ENCODE results near the gene RIPPLY2. TPM values are rescaled to one million over a fixed set of nuclear protein-coding genes. Genes with fewer than 3 reads are reported as not detected.

RIPPLY2 gene
- total RNA-seq, 1 experiment from 2014 or later = 0.31 TPM

DNA sequence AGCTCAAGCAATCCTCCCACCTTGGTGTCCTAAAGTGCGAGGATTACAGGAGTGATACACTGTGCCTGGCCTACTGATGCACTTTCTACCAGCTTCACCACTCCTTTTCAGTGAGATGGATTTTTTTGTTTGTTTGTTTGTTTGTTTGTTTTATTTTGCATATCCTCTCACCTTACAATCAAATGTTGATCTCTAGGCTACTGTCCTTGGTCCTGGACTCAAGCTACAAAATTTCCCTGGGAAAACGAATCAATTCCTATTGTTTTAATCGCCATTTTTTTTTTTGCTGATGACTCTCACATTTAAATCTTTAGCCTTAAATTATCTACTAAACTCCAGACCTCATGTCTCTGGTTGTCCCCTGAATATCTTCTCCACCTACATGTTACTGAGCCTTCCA lies 3.5 kb upstream of the RIPPLY2 start:
- H3K9me3 Mint-ChIP-seq (ENCODE audit: low read depth, unreplicated experiment) = no peaks in the 10 kb centered on the region
- BruUV-seq (replicated peaks) = no TSS peak
- DNase-seq = no peak
- peaks cover 10% of the 10 kb centered on the region for H3K36me3 Mint-ChIP-seq (ENCODE audit: insufficient read depth, unreplicated experiment)
- intact Hi-C loops (cut with micrococcal nuclease; ENCODE audit: unreplicated experiment) = no loop called here
- CTCF ChIA-PET = no interaction called here
- no peak overlapping the region for H3K4me3 Mint-ChIP-seq (ENCODE audit: low read depth, unreplicated experiment)
- no peak overlapping the region for H3K27ac Mint-ChIP-seq (ENCODE audit: unreplicated experiment)
- peaks cover 9% of the 10 kb centered on the region for H3K4me1 Mint-ChIP-seq (ENCODE audit: low read depth, unreplicated experiment)
- H3K27me3 Mint-ChIP-seq (ENCODE audit: unreplicated experiment) = peaks cover 39% of the 10 kb centered on the region
- TF ChIP-seq, protein P1, sequence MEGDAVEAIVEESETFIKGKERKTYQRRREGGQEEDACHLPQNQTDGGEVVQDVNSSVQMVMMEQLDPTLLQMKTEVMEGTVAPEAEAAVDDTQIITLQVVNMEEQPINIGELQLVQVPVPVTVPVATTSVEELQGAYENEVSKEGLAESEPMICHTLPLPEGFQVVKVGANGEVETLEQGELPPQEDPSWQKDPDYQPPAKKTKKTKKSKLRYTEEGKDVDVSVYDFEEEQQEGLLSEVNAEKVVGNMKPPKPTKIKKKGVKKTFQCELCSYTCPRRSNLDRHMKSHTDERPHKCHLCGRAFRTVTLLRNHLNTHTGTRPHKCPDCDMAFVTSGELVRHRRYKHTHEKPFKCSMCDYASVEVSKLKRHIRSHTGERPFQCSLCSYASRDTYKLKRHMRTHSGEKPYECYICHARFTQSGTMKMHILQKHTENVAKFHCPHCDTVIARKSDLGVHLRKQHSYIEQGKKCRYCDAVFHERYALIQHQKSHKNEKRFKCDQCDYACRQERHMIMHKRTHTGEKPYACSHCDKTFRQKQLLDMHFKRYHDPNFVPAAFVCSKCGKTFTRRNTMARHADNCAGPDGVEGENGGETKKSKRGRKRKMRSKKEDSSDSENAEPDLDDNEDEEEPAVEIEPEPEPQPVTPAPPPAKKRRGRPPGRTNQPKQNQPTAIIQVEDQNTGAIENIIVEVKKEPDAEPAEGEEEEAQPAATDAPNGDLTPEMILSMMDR (IDR thresholded peaks at IDR 0.05; ENCODE audit: unreplicated experiment) = no peak

DNA sequence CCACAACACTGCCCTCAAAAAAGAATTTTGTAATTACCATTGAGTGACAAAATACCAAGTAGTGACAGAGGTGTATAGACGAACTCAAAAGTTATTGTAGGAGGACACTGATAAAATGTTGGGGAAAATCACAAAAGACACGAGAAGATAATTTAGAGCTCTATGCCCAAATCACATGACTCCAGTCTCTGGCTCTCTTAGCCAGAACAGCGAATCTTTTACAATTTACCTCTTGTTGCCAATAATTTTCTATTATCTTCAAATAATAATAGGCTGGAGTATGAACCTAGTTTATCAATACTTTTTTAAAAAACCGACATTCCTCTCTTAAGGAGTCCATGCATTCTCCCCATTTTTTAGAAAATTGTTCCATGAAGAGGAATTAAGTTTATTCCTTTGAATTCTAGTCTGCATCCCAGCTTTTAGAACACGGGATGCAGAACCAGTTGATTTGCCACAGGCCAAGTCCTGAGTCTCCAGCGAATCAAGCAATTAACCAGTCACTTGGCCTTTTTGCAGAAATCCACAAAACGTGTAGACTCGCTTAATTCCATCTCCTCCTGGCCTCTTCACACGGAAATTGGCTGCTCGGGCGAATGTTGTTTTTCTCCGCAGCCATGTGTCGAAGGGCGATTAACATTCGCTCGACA lies 507 bp upstream of the RIPPLY2 start:
- Mint-ChIP-seq H3K27me3 (ENCODE audit: unreplicated experiment) (peaks cover 52% of the 10 kb centered on the region), H3K9me3 (ENCODE audit: low read depth, unreplicated experiment) (no peaks in the 10 kb centered on the region), H3K36me3 (ENCODE audit: insufficient read depth, unreplicated experiment) (peaks cover 10% of the 10 kb centered on the region), H3K4me3 (ENCODE audit: low read depth, unreplicated experiment) (peak overlapping the region; percentile 82), H3K4me1 (ENCODE audit: low read depth, unreplicated experiment) (peaks cover 9% of the 10 kb centered on the region), H3K27ac (ENCODE audit: unreplicated experiment) (no peak overlapping the region)
- CTCF ChIA-PET = no interaction called here
- TF ChIP-seq, protein P1 (IDR thresholded peaks at IDR 0.05; ENCODE audit: unreplicated experiment) = no peak
- intact Hi-C loops (cut with micrococcal nuclease; ENCODE audit: unreplicated experiment) = no loop called here
- BruUV-seq (replicated peaks) = no TSS peak
- no peak for DNase-seq

DNA sequence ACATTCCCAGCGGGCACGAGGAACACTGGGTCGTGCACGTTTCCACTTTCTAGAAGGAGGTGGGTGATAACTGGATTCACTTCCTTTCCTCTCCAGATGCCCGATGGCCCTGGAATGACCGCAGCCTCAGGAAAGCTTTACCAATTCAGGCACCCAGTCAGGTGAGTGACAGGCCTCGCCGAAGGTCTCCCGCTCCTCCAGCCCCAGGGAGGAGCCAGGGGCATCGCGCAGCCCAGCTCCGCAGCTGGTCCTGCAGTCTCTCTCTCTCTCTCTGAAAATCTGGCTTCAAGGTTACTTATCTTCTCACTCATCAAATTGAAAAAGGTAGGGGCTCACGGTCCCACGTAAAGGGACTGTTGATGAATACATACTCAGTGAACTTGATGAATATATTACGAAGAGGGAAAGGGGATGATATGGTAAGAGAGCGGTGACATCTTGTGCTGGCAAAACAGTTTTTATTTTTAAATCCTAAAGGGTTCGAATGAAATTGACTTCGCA lies 891 bp downstream of the RIPPLY2 start:
- CTCF ChIA-PET = no interaction called here
- H3K4me1 Mint-ChIP-seq (ENCODE audit: low read depth, unreplicated experiment) = peaks cover 9% of the 10 kb centered on the region
- peak overlapping the region; percentile 82 for H3K4me3 Mint-ChIP-seq (ENCODE audit: low read depth, unreplicated experiment)
- no TSS peak for BruUV-seq (replicated peaks)
- peaks cover 45% of the 10 kb centered on the region for H3K27me3 Mint-ChIP-seq (ENCODE audit: unreplicated experiment)
- intact Hi-C loops (cut with micrococcal nuclease; ENCODE audit: unreplicated experiment) = no loop called here
- H3K36me3 Mint-ChIP-seq (ENCODE audit: insufficient read depth, unreplicated experiment) = peaks cover 10% of the 10 kb centered on the region
- TF ChIP-seq, protein P1 (IDR thresholded peaks at IDR 0.05; ENCODE audit: unreplicated experiment) = no peak
- DNase-seq = no peak
- no peak overlapping the region for H3K27ac Mint-ChIP-seq (ENCODE audit: unreplicated experiment)
- H3K9me3 Mint-ChIP-seq (ENCODE audit: low read depth, unreplicated experiment) = no peaks in the 10 kb centered on the region

DNA sequence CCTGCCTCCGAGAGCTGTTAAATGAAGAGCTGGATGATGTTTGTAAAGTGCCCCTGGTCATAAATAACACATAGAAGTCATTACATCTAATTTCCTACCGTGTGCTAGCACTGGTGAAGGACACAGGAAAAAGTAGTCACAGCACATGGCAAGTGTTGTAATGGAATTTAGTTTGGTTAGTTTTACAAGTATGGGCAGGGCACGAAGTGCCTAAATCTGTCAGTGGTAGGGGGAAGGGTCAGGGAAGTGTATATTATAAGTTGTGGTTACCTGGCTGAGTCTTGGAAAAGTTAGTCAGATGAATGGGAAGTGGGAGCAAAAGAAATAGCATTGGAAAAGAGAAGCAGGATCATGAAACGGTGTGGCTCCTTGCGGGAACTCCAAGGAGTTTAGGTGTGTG lies 1.6 kb downstream of the RIPPLY2 start:
- H3K4me1 Mint-ChIP-seq (ENCODE audit: low read depth, unreplicated experiment) = peaks cover 9% of the 10 kb centered on the region
- intact Hi-C loops (cut with micrococcal nuclease; ENCODE audit: unreplicated experiment) = no loop called here
- TF ChIP-seq, protein P1 (IDR thresholded peaks at IDR 0.05; ENCODE audit: unreplicated experiment) = no peak
- peaks cover 15% of the 10 kb centered on the region for H3K36me3 Mint-ChIP-seq (ENCODE audit: insufficient read depth, unreplicated experiment)
- no TSS peak for BruUV-seq (replicated peaks)
- CTCF ChIA-PET = no interaction called here
- H3K27me3 Mint-ChIP-seq (ENCODE audit: unreplicated experiment) = peaks cover 38% of the 10 kb centered on the region
- H3K9me3 Mint-ChIP-seq (ENCODE audit: low read depth, unreplicated experiment) = no peaks in the 10 kb centered on the region
- no peak for DNase-seq
- no peak overlapping the region for H3K4me3 Mint-ChIP-seq (ENCODE audit: low read depth, unreplicated experiment)
- no peak overlapping the region for H3K27ac Mint-ChIP-seq (ENCODE audit: unreplicated experiment)

Data from Calu3 (cell line).